ENCODE results near the gene WEE2.
"Not testable (repeated sequence)": the region's sequence is repeated elsewhere in the genome, so short reads cannot be mapped to it uniquely, and the experiment has no call there.

The WEE2 gene

DNA sequence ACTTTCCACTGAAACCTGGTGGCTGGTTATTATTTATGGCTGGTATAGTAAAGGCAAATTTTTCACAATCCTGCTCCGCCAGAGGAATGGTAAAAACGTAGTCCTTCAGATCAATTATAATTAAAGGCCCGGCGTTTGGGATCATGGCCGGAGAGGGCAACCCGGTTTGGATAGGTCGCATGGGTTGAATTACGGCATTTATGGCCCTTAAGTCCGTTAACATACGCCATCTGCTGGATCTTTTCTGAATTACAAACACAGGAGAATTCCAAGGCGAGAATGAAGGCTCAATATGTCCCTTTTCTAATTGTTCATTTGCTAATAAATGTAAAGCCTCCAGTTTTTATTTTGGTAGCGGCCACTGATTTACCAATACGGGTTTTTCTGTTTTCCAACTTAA, 44.5 kb downstream of the WEE2 start:
- H3K4me3 ChIP-seq (ENCODE audit: low read length), result no peak overlapping the region
- TF ChIP-seq ZNF274 (IDR thresholded peaks at IDR 0.05; ENCODE audit: low read depth, low read length), result no peak

DNA sequence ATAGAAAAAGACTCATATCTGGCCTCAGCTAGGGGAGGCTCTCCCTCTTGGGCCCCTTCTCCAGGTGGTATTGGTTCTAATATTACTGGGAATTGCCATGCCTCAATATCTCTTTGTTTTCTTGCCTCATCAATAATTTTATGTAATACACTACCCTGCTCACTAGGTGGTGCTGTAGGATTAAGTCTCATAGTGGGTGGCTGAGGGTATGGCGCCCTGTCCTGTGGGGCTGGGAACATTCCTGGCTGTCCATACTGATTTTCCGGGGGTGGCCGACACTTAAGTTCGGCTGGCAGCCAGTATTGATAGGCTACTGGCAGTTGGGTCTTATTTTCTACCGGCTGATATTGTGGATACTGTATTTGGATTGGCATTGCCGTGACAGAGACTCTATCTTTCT, 46.8 kb downstream of the WEE2 start:
- no peak for TF ChIP-seq ZNF274 (IDR thresholded peaks at IDR 0.05; ENCODE audit: low read depth, low read length)
- H3K4me3 ChIP-seq (ENCODE audit: low read length), result no peak overlapping the region

DNA sequence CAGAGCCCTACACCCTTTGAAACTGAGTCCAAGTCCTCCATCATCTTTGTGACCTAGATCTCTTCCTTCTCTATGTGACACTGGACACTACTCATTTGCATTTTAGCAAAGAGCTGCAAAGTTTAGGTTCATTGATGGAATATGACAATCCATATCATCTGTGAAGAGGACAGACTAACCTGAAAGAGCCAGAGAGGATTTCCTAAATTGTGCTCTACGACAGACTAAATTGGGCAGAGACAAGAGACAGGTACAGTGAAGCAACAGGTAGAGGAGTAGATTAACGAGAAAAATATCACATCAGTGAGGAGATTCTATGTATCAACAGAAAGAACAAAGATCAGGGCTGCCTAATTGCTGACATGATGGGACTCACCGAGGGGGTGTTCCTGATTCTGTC, 55.6 kb downstream of the WEE2 start, which contains the start of gene TAS2R3:
TAS2R3 (plus strand) TSS at position 301 of the 400 bp plus-strand sequence; CDS start at position 363, 62 bp downstream.
- TF ChIP-seq ZNF274 (IDR thresholded peaks at IDR 0.05; ENCODE audit: low read depth, low read length), result no peak

DNA sequence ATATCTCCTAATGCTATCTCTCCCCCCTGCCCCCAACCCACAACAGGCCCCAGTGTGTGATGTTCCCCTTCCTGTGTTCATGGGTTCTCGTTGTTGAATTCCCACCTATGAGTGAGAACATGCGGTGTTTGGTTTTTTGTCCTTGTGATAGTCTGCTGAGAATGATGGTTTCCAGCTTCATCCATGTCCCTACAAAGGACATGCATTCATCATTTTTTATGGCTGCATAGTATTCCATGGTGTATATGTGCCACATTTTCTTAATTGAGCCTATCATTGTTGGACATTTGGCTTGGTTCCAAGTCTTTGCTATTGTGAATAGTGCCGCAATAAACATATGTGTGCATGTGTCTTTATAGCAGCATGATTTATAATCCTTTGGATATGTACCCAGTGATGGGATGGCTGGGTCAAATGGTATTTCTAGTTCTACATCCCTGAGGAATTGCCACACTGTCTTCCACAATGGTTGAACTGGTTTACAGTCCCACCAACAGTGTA, 62.0 kb downstream of the WEE2 start:
- H3K4me3 ChIP-seq (ENCODE audit: low read length), result not testable (repeated sequence)

More for the DNA sequence above, 55.6 kb downstream of the WEE2 start, which contains the start of gene TAS2R3:
- no peak within 1 kb of the TSS for H3K4me3 ChIP-seq (ENCODE audit: low read length)

DNA sequence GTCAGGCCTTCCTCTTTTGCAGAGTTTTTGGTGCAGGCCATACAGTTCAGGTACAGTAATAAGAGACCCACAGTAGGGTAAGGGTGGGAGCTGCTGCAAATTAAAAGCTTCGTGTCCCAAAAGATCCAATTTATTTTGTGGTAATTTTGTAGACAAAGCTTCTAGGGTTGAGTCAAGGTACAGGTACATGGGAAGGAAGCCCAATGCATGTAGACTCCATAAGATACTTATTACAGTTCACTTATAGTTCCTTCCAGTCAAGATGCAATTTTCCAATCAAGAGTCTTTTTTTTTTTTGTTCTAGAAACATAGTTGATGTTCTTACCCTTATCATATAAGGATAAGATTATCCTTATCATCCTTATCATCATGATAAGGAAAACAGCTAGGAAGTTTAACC, 68.2 kb downstream of the WEE2 start, which contains the start of gene TAS2R4:
TAS2R4 (plus strand) TSS at position 301 of the 400 bp plus-strand sequence. CDS start 1,815 bp downstream, outside the sequence.
- H3K4me3 ChIP-seq (ENCODE audit: low read length), result no peak within 1 kb of the TSS
- TF ChIP-seq ZNF274 (IDR thresholded peaks at IDR 0.05; ENCODE audit: low read depth, low read length), result no peak

Measured in GM08714 (cell line).